HepG2 (cell line): ENCODE results near the gene COL2A1. TPM values are rescaled to one million over a fixed set of nuclear protein-coding genes. Genes with fewer than 3 reads are reported as not detected.

Experiments used
- ARID5B ChIP-seq: IDR thresholded peaks from 2 replicates; pipeline ENCODE4 v1.4.0; 2020; ENCODE audit warnings: mild to moderate bottlenecking, missing genetic modification reagents
- DPF2 ChIP-seq: sonication (generic); formaldehyde crosslinking; IDR thresholded peaks from 2 replicates; pipeline ENCODE4 v1.4.0; 2020; ENCODE audit warnings: mild to moderate bottlenecking, low read depth, missing genetic modification reagents, borderline replicate concordance
- PRMT3 ChIP-seq: sonication (generic); formaldehyde crosslinking; IDR thresholded peaks from 2 replicates; pipeline ENCODE4 v1.8.1; 2022; ENCODE audit warnings: low read depth, mild to moderate bottlenecking, moderate library complexity, missing genetic modification reagents, borderline replicate concordance
- SOX13 ChIP-seq, 3 experiments: fragments of 450-650 bp in 1 of 3; sonication (generic) in 1 of 3; formaldehyde crosslinking in 1 of 3; IDR thresholded peaks in 2 of 3; conservative IDR thresholded peaks in 1 of 3; 2 replicates each; pipeline versions ENCODE4 v1.5.0 to v1.6.1; 2016 to 2020; ENCODE audit warnings: antibody characterized with exemption in 1 of 3, mild to moderate bottlenecking in 1 of 3, missing compliant biosample characterization in 1 of 3, missing genetic modification reagents in 1 of 3, moderate library complexity in 1 of 3
- SRSF4 ChIP-seq: fragments of 200-400 bp; formaldehyde crosslinking; IDR thresholded peaks from one replicate; pipeline ENCODE4 v1.6.1; 2018; ENCODE audit warnings: mild to moderate bottlenecking, low read depth, low read length, moderate library complexity; ENCODE audit not compliant: poor library complexity, severe bottlenecking
- THAP11 ChIP-seq: IDR thresholded peaks from 2 replicates; pipeline ENCODE4 v1.6.1; 2016; ENCODE audit warnings: missing biosample characterization, missing genetic modification reagents
- YEATS4 ChIP-seq: sonication (generic); formaldehyde crosslinking; IDR thresholded peaks from 2 replicates; pipeline ENCODE4 v1.4.0; 2020; ENCODE audit warnings: missing genetic modification reagents, borderline replicate concordance
- ZKSCAN5 ChIP-seq: sonication (generic); formaldehyde crosslinking; IDR thresholded peaks from 2 replicates; pipeline ENCODE4 v1.5.1; 2020; ENCODE audit warnings: mild to moderate bottlenecking, missing genetic modification reagents
- ZMYM4 ChIP-seq: sonication (generic); formaldehyde crosslinking; IDR thresholded peaks from 2 replicates; pipeline ENCODE4 v1.8.1; 2023; ENCODE audit warnings: mild to moderate bottlenecking, missing genetic modification reagents
- ZNF430 ChIP-seq: sonication (generic); formaldehyde crosslinking; IDR thresholded peaks from 2 replicates; pipeline ENCODE4 v1.9.0; 2021; ENCODE audit warnings: mild to moderate bottlenecking, missing genetic modification reagents
- ZNF546 ChIP-seq: sonication (generic); formaldehyde crosslinking; conservative IDR thresholded peaks from 2 replicates; pipeline ENCODE4 v1.8.1; 2023; ENCODE audit warnings: mild to moderate bottlenecking, missing genetic modification reagents
- polyA plus RNA-seq, 8 experiments: library from polyadenylated mRNA; depleted of rRNA in 3 of 8; stranded (reverse) in 7 of 8; unstranded in 1 of 8; fragments of >200 nt; fragmentation: Illumina TruSeq in 4 of 8; extraction: Trizol in 4 of 8; gene quantifications; 2 replicates each; pipeline versions ENCODE4 v1.2.1 to v1.2.3, GENCODE V29; 2011 to 2016; ENCODE audit warnings: low read depth in 4 of 8, missing spikeins in 1 of 8, mixed read lengths in 1 of 8; ENCODE audit not compliant: insufficient read depth in 1 of 8
- total RNA-seq, 5 experiments: library from RNA; depleted of rRNA; stranded (reverse); fragments of >200 nt; fragmentation: Illumina TruSeq; extraction: Trizol; gene quantifications; 2 replicates each; pipeline ENCODE4 v1.2.3, GENCODE V29; 2016; ENCODE audit warnings: low read depth in 1 of 5
- TF ChIP-seq, protein P1 (sequence below): sonication (generic); formaldehyde crosslinking; IDR thresholded peaks from 2 replicates; pipeline ENCODE4 v1.4.0; 2020; ENCODE audit warnings: missing genetic modification reagents

The COL2A1 gene
- total and polyA plus RNA-seq, 2 of the 13 experiments (the other 11 are each of a cell fraction or from before 2014, with no cell fraction given) = 7.4 to 38.3 TPM

DNA sequence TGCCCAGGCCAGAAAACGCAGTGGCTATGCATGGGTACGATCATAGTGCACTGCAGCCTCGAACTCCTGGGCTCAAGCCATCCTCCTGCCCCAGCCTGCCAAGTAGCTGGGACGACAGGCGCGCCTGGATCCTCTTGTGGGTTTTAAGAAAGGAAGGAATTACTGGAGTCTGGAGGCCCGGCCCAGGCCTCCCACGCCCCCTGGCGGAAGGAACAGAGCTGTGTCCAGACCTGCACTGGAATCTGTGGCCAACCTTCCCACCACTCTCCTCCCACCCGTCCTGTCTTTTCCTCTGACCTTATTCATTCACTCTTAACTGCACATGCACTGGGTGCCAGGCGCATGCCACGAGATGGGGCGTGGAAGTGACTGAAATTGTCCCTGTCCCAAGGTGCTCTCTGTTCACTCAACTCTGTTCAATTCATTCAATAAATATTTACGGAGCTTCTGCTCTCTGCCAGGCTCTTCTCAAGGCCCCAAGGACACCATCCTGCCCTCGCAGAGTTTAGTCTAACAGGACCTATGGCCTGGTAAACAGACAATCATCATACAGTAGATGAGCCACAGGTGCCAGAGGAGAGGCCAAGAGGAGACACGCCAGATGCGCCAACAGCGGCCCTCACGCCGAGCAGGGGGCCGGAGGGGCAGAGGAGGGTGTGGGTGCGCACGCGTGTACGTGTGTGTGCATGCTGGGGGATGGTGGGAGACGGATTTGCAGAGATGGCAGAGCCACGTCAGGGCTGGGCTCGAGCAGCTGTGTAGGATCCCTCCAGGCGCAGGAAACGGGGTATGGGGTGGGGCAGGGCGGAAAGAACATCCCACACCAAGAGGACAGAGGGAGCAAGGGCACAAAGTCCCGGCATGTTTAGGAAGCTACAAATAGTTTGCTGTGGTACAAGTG, 54.6 kb downstream of the COL2A1 start (continued):
- peak; percentile 69 for TF ChIP-seq ARID5B (CRISPR knock-in tag)
- TF ChIP-seq ZNF430 (CRISPR knock-in tag) = 0 out of 2 replicates have a peak, but pooled peaks have one; percentile 28
- TF ChIP-seq, protein P1, sequence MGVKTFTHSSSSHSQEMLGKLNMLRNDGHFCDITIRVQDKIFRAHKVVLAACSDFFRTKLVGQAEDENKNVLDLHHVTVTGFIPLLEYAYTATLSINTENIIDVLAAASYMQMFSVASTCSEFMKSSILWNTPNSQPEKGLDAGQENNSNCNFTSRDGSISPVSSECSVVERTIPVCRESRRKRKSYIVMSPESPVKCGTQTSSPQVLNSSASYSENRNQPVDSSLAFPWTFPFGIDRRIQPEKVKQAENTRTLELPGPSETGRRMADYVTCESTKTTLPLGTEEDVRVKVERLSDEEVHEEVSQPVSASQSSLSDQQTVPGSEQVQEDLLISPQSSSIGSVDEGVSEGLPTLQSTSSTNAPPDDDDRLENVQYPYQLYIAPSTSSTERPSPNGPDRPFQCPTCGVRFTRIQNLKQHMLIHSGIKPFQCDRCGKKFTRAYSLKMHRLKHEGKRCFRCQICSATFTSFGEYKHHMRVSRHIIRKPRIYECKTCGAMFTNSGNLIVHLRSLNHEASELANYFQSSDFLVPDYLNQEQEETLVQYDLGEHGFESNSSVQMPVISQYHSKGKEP (CRISPR knock-in tag) = no peak
- TF ChIP-seq YEATS4 (CRISPR knock-in tag) = 0 out of 2 replicates have a peak, but pooled peaks have one; percentile 52
- TF ChIP-seq ZMYM4 (CRISPR knock-in tag) = peak; percentile 55; the same call in 1 of the 2 replicates
- TF ChIP-seq SOX13 (IDR thresholded peaks at IDR 0.05) = no peak
- peak in 1 of 2 experiments; percentile 39; a peak in 1 of 4 replicates for TF ChIP-seq SOX13 (CRISPR knock-in tag; conservative IDR thresholded peaks at IDR 0.05 in 1 of 2, IDR thresholded peaks at IDR 0.05 in 1 of 2)
- no peak for TF ChIP-seq PRMT3 (CRISPR knock-in tag)
- no peak for TF ChIP-seq ZNF546
- peak; percentile 45; the same call in 1 of the 2 replicates for TF ChIP-seq THAP11 (CRISPR knock-in tag)
- peak; percentile 30; the same call in 1 of the 2 replicates for TF ChIP-seq ZKSCAN5 (CRISPR knock-in tag)
- TF ChIP-seq SRSF4 = no peak
- TF ChIP-seq DPF2 (CRISPR knock-in tag) = peak; percentile 48
- TF ChIP-seq, all 625 proteins: peak for 128
